ENCODE measurements around the gene MYOZ1. TPM values are rescaled to one million over a fixed set of nuclear protein-coding genes. Genes with fewer than 3 reads are reported as not detected.

MYOZ1 gene
- total RNA-seq, 1 experiment from 2014 or later = not detected

DNA sequence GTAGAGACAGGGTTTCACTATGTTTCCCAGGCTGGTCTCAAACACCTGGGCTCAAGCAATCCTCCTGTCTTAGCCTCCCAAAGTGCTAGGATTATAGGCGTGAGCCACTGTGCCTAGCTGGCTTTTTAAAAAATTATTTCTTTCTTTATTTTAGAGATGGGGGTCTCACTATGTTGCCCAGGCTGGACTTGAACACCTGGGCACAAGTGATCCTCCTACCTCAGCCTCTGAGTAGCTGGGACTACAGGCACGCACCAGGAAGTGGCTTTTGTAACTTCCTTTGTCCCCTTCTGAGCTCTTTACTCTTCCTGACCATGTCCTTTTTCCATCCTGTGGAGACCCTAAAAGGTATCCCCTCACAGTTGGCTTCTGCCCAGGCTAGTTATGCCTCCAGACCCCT is 2.1 kb upstream of the MYOZ1 start:
- TF ChIP-seq TCF7L2 (IDR thresholded peaks at IDR 0.05; ENCODE audit: borderline replicate concordance, extremely low read depth, insufficient read depth, insufficient read length) (no peak), CBX3 (IDR thresholded peaks at IDR 0.05; ENCODE audit: low read depth) (no peak), YY1 (IDR thresholded peaks at IDR 0.05; ENCODE audit: extremely low read depth, insufficient replicate concordance, low read depth, low read length) (no peak), MAX (IDR thresholded peaks at IDR 0.05) (no peak), POLR2AphosphoS5 (IDR thresholded peaks at IDR 0.05; ENCODE audit: low read depth, low read length) (no peak), ZBTB33 (IDR thresholded peaks at IDR 0.05; ENCODE audit: extremely low read depth, insufficient replicate concordance, low read length) (no peak), FOSL1 (IDR thresholded peaks at IDR 0.05; ENCODE audit: low read depth) (no peak), SRF (IDR thresholded peaks at IDR 0.05; ENCODE audit: low read depth) (no peak), SIN3A (IDR thresholded peaks at IDR 0.05; ENCODE audit: low read depth) (no peak), POLR2A (IDR thresholded peaks at IDR 0.05; ENCODE audit: borderline replicate concordance, extremely low read depth, insufficient read depth, insufficient read length) (no peak), ELF1 (IDR thresholded peaks at IDR 0.05; ENCODE audit: borderline replicate concordance, low read depth) (no peak), ZNF274 (IDR thresholded peaks at IDR 0.05; ENCODE audit: low read depth, low read length) (no peak)
- TF ChIP-seq, protein P1, sequence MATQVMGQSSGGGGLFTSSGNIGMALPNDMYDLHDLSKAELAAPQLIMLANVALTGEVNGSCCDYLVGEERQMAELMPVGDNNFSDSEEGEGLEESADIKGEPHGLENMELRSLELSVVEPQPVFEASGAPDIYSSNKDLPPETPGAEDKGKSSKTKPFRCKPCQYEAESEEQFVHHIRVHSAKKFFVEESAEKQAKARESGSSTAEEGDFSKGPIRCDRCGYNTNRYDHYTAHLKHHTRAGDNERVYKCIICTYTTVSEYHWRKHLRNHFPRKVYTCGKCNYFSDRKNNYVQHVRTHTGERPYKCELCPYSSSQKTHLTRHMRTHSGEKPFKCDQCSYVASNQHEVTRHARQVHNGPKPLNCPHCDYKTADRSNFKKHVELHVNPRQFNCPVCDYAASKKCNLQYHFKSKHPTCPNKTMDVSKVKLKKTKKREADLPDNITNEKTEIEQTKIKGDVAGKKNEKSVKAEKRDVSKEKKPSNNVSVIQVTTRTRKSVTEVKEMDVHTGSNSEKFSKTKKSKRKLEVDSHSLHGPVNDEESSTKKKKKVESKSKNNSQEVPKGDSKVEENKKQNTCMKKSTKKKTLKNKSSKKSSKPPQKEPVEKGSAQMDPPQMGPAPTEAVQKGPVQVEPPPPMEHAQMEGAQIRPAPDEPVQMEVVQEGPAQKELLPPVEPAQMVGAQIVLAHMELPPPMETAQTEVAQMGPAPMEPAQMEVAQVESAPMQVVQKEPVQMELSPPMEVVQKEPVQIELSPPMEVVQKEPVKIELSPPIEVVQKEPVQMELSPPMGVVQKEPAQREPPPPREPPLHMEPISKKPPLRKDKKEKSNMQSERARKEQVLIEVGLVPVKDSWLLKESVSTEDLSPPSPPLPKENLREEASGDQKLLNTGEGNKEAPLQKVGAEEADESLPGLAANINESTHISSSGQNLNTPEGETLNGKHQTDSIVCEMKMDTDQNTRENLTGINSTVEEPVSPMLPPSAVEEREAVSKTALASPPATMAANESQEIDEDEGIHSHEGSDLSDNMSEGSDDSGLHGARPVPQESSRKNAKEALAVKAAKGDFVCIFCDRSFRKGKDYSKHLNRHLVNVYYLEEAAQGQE (IDR thresholded peaks at IDR 0.05; ENCODE audit: low read depth) = no peak
- no peaks in the 10 kb centered on the region for H3K27me3 ChIP-seq (ENCODE audit: insufficient read depth, low read length)
- ChIA-PET RAD21 (ENCODE audit: low non-redundant PET in 1 of 2, low total read pairs in 2 of 2, uncharacterized antibody in 2 of 2, unreplicated experiment in 2 of 2) (interaction anchor here (0.6 to 1.3 kb wide), 4 partner anchors 113 to 252 kb away, joined by 3 to 9 read pairs (median 3); no protein-coding TSS in a partner anchor), POLR2A (no interaction called here), CTCF (interaction anchor here (1.1 to 4.1 kb wide), 4 partner anchors 18 to 379 kb away, joined by 5 to 36 read pairs (median 6); no protein-coding TSS in a partner anchor)
- no peak overlapping the region for H3K4me2 ChIP-seq (ENCODE audit: low read length)
- H3K4me1 ChIP-seq (ENCODE audit: control insufficient read depth in 1 of 2, insufficient read depth in 2 of 2, low read length in 2 of 2) = 0 out of 4 replicates have a peak, but pooled peaks cover 0 to 4% of the 10 kb centered on the region in 2 experiments
- no peaks in the 10 kb centered on the region for H3K36me3 ChIP-seq (ENCODE audit: control insufficient read depth in 1 of 2, insufficient read depth in 2 of 2, low read length in 2 of 2)
- no peak for ATAC-seq
- no peaks in the 10 kb centered on the region for H3K79me2 ChIP-seq (ENCODE audit: insufficient read depth, low read length)
- no peak overlapping the region for H3K4me3 ChIP-seq (replicated peaks in 1 of 2; ENCODE audit: low read depth in 1 of 2, low read length in 2 of 2)
- no peak overlapping the region for H3K9ac ChIP-seq (ENCODE audit: low read length)
- no peak overlapping the region for H2AFZ ChIP-seq (ENCODE audit: low read depth, low read length, poor library complexity, severe bottlenecking)
- no peak for DNase-seq (ENCODE audit: low read depth, low spot score)
- BruUV-seq (replicated peaks) = no TSS peak
- H3K9me2 ChIP-seq (ENCODE audit: insufficient read depth) = no peaks in the 10 kb centered on the region
- no peaks in the 10 kb centered on the region for H4K20me1 ChIP-seq (ENCODE audit: insufficient read depth)
- H3K27ac ChIP-seq (ENCODE audit: low read depth, low read length) = no peak overlapping the region
- no peaks in the 10 kb centered on the region for H3K9me3 ChIP-seq (ENCODE audit: control insufficient read depth in 1 of 2, insufficient read depth in 1 of 2, low read depth in 1 of 2, low read length in 2 of 2)
- intact Hi-C loops (cut with micrococcal nuclease) = loop anchor here (5.0 kb wide), 2 partner anchors 381 to 396 kb away; partner anchors contain the start of gene DNAJC9
